ENCODE data around the gene INPP5A.
"Not testable (repeated sequence)": the region's sequence is repeated elsewhere in the genome, so short reads cannot be mapped to it uniquely, and the experiment has no call there.

The INPP5A gene

DNA sequence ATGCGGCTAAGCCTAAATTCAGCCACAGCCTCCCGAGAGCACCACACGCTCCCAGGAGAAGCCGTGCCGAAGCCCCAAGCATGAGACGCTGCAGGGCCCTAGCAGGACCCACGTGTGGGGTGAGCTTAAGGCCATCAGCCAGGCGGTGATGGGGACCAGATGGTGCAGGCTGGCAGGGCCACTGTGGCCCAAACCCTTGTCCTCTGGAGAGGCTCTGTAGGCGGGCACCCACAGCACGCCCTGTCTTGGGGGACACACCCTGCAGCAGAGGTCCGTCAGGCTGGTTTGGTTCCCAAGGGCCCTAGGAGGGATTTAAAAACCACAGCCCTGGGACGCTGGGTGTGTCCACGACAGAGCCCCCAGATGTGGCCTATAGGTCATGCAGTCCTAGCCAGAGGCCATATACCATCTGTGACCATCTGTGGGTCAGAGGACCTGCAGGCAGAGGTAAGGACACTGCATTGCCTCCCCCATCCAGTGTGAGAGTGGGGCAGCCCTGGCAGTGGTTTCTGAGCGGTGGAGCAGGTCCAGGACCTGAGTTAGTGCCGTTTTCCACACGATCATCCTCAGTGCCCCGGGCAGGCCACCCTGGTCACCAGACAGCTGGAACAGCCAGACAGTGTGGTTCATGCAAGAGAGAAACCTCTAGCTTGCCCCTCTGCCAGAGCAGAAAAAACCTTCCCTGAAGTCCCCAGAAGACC is 39.6 kb upstream of the INPP5A start:
- DNase-seq = no peak

GRCh38 chr10:132498562-132499366 is 38.8 kb upstream of the INPP5A start:
- DNase-seq = no peak
- TF ChIP-seq GATA1 (IDR thresholded peaks at IDR 0.05; ENCODE audit: low read depth, low read length) (no peak), POLR2A (IDR thresholded peaks at IDR 0.05; ENCODE audit: low read length) (no peak)

More for the DNA sequence above, 39.6 kb upstream of the INPP5A start:
- TF ChIP-seq GATA1 (IDR thresholded peaks at IDR 0.05; ENCODE audit: low read depth, low read length) (no peak), POLR2A (IDR thresholded peaks at IDR 0.05; ENCODE audit: low read length) (no peak)

GRCh38 chr10:132499367-132499685 is 38.3 kb upstream of the INPP5A start:
- DNase-seq = no peak
- TF ChIP-seq POLR2A (IDR thresholded peaks at IDR 0.05; ENCODE audit: low read length) (no peak), GATA1 (IDR thresholded peaks at IDR 0.05; ENCODE audit: low read depth, low read length) (no peak)

GRCh38 chr10:132500781-132501415 is 36.7 kb upstream of the INPP5A start:
- no peak for DNase-seq
- TF ChIP-seq GATA1 (IDR thresholded peaks at IDR 0.05; ENCODE audit: low read depth, low read length) (no peak), POLR2A (IDR thresholded peaks at IDR 0.05; ENCODE audit: low read length) (no peak)

- DNase-seq = no peak
- TF ChIP-seq GATA1 (IDR thresholded peaks at IDR 0.05; ENCODE audit: low read depth, low read length) (no peak), POLR2A (IDR thresholded peaks at IDR 0.05; ENCODE audit: low read length) (no peak)
Observed at GRCh38 chr10:132502544-132503300, 34.9 kb upstream of the INPP5A start.

GRCh38 chr10:132503581-132504421 is 33.8 kb upstream of the INPP5A start:
- no peak for TF ChIP-seq GATA1 (IDR thresholded peaks at IDR 0.05; ENCODE audit: low read depth, low read length)
- TF ChIP-seq POLR2A (IDR thresholded peaks at IDR 0.05; ENCODE audit: low read length) = no peak
- no peak for DNase-seq

DNA sequence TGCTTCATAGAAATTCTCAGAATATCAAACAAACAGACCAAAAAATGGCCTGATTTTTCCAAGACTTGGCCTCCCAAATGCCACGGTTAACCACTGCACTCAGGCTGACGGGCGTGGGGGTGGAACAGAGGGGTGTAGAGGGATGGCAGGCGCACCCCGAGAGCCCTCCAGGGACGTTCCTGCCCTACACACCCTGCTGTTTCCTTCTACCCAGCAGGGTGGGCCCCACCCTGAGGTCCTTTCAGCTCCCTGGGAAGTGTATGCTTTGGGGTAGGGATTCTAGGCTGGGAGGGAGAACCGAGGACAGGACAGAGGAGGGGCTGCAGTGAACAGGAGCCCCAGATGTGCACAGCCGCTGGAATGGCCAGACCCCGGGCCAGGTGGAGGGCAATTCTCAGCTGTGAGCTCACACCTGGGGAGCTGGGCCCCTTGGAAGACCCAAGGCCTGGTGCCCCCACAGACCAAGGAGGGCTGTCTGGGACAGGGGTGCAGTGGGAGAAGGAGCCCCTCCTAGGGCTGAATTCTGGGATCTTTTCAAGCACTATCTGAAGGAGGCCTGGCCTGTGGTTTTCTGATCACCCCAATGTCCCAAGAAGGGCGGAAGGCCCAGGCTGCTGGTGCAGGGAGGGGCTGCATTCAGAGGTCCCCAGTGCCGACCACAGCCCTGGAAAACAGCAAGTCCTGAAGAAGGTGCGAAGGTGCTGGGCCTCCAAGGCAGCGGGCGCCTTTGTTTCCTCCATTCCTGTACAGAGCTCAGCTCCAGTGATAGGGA is 32.9 kb upstream of the INPP5A start:
- TF ChIP-seq POLR2A (IDR thresholded peaks at IDR 0.05; ENCODE audit: low read length) = no peak
- no peak for TF ChIP-seq GATA1 (IDR thresholded peaks at IDR 0.05; ENCODE audit: low read depth, low read length)
- DNase-seq = no peak

DNA sequence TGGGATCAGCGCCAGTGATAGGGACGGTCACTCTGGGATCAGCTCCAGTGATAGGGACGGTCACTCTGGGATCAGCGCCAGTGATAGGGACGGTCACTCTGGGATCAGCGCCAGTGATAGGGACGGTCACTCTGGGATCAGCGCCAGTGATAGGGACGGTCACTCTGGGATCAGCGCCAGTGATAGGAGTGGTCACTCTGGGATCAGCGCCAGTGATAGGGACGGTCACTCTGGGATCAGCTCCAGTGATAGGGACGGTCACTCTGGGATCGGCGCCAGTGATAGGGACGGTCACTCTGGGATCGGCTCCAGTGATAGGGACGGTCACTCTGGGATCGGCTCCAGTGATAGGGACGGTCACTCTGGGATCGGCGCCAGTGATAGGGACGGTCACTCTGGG is 32.0 kb upstream of the INPP5A start:
- DNase-seq = not testable (repeated sequence)

DNA sequence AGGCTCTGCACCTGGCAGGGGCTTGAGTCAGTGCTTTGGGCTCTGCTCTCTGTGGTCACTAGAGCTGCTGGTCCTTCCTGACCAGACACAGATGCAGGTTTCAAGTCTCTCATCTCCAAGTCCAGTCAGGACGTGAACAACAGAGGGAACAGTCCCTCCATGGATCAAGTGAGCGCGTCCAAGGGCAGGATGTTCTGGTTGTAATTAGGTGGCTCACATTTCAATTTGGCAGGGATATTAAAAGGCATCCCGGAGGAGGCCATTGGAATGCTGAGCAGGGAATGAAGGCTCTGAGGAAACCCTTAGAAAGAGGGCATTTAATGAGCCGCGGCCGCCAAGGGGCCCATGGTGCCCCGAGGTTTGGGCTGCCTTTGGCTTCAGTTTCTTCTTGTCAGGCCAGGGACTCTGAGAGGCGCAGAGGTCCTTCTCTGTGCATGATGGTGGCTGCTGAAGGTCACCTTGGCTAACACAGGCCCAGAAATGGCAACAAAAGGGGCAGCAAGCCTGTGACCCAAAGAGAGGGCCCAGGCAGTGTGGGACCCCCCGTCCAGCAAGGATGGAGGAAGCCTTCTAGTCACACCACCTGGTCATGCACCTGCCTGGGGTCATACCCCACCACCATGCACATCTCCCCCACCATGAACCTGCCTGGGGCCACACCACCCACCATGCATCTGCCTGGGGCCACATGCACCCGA is 30.7 kb upstream of the INPP5A start:
- DNase-seq = no peak
- TF ChIP-seq GATA1 (IDR thresholded peaks at IDR 0.05; ENCODE audit: low read depth, low read length) = no peak
- TF ChIP-seq POLR2A (IDR thresholded peaks at IDR 0.05; ENCODE audit: low read length) = no peak

DNA sequence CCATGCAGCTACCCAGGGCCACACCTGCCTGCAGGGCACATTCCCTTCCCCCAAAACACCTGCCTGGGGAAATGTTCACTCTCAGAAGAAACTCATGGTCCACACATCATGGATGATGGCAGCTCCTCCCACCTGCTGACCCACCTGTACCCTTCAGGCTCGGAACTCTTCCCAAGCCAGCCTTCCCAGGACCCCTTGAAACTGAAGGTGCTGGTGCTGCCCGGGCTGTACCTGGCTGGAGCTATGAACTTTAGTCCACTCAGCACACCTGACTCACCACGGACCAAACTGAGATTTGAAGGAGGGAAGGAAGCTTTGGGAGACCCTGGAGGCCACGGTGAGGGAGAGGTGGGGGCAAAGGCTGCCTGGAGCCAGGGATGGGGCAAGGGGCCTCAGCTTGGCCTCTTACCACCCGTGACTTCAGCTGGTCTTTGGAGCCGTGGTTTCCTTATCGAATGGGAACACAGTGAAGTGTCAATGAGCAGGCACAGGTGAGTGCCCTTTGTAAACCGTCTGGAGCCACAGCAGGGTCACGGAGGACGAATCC is 30.1 kb upstream of the INPP5A start:
- no peak for TF ChIP-seq POLR2A (IDR thresholded peaks at IDR 0.05; ENCODE audit: low read length)
- TF ChIP-seq GATA1 (IDR thresholded peaks at IDR 0.05; ENCODE audit: low read depth, low read length) = no peak
- no peak for DNase-seq

- TF ChIP-seq POLR2A (IDR thresholded peaks at IDR 0.05; ENCODE audit: low read length) (no peak), GATA1 (IDR thresholded peaks at IDR 0.05; ENCODE audit: low read depth, low read length) (no peak)
- no peak for DNase-seq
Observed at GRCh38 chr10:132507956-132508490, 29.6 kb upstream of the INPP5A start.

All from erythroblast (primary cell).